H9 (cell line): ENCODE data around the gene NR1H4. TPM values are rescaled to one million over a fixed set of nuclear protein-coding genes. Genes with fewer than 3 reads are reported as not detected.

ENCODE experiments used
- DNase-seq: peaks from one replicate; pipeline ENCODE4 v3.0.0-alpha.2; 2017
- H2AFZ ChIP-seq: one replicate; pipeline ENCODE4 v1.6.1; 2013; ENCODE audit warnings: mild to moderate bottlenecking, low read length, control low read depth, moderate library complexity
- H2AK5ac ChIP-seq: 2 replicates; pipeline ENCODE4 v1.6.1; 2013; ENCODE audit warnings: low read length, control low read depth, mixed read lengths; ENCODE audit not compliant: insufficient read length
- H2BK120ac ChIP-seq: one replicate; pipeline ENCODE4 v1.6.1; 2013; ENCODE audit warnings: low read depth, mild to moderate bottlenecking, low read length, control low read depth, inconsistent platforms; ENCODE audit not compliant: poor library complexity, severe bottlenecking
- H2BK12ac ChIP-seq: 2 replicates; pipeline ENCODE4 v1.6.1; 2013; ENCODE audit warnings: low read length, control low read depth, mixed read lengths, low read depth; ENCODE audit not compliant: insufficient read length
- H2BK15ac ChIP-seq: 2 replicates; pipeline ENCODE4 v1.6.1; 2013; ENCODE audit warnings: low read depth, low read length, control low read depth
- H2BK20ac ChIP-seq: one replicate; pipeline ENCODE4 v1.6.1; 2013; ENCODE audit warnings: low read depth, mild to moderate bottlenecking, low read length, control low read depth, inconsistent platforms; ENCODE audit not compliant: poor library complexity, severe bottlenecking
- H2BK5ac ChIP-seq: 2 replicates; pipeline ENCODE4 v1.6.1; 2013; ENCODE audit warnings: low read length, control low read depth, mixed read lengths; ENCODE audit not compliant: insufficient read length
- H3K14ac ChIP-seq: 2 replicates; pipeline ENCODE4 v1.6.1; 2013; ENCODE audit warnings: low read length, control low read depth; ENCODE audit not compliant: insufficient read depth
- H3K18ac ChIP-seq: 2 replicates; pipeline ENCODE4 v1.6.1; 2013; ENCODE audit warnings: low read depth, mild to moderate bottlenecking, mixed read lengths, low read length, control low read depth; ENCODE audit not compliant: insufficient read length
- H3K23ac ChIP-seq: 2 replicates; pipeline ENCODE4 v1.6.1; 2013; ENCODE audit warnings: low read length, control low read depth, mixed read lengths, low read depth; ENCODE audit not compliant: insufficient read length
- H3K23me2 ChIP-seq: 2 replicates; pipeline ENCODE4 v1.6.1; 2013; ENCODE audit warnings: low read depth, mild to moderate bottlenecking, mixed read lengths, low read length, control low read depth; ENCODE audit not compliant: insufficient read length, poor library complexity, severe bottlenecking
- H3K27ac ChIP-seq: 2 replicates; pipeline ENCODE4 v1.5.1; 2013; ENCODE audit warnings: low read length, control low read depth, mixed read lengths, low read depth; ENCODE audit not compliant: insufficient read length
- H3K27me3 ChIP-seq: 2 replicates; pipeline ENCODE4 v1.6.1; 2013; ENCODE audit warnings: low read length, control low read depth, inconsistent platforms; ENCODE audit not compliant: insufficient read depth
- H3K4ac ChIP-seq: 2 replicates; pipeline ENCODE4 v1.6.1; 2013; ENCODE audit warnings: low read depth, mild to moderate bottlenecking, control low read depth, inconsistent platforms, low read length, moderate library complexity
- H3K4me1 ChIP-seq: 2 replicates; pipeline ENCODE4 v1.6.1; 2013; ENCODE audit warnings: low read length, control low read depth, inconsistent platforms; ENCODE audit not compliant: insufficient read depth
- H3K4me2 ChIP-seq: 2 replicates; pipeline ENCODE4 v1.6.1; 2013; ENCODE audit warnings: low read length, control low read depth, mixed read lengths; ENCODE audit not compliant: insufficient read length, insufficient read depth
- H3K56ac ChIP-seq: 2 replicates; pipeline ENCODE4 v1.6.1; 2013; ENCODE audit warnings: low read depth, mild to moderate bottlenecking, mixed read lengths, low read length, control low read depth; ENCODE audit not compliant: insufficient read length
- H3K79me1 ChIP-seq: 2 replicates; pipeline ENCODE4 v1.6.1; 2013; ENCODE audit warnings: low read depth, mild to moderate bottlenecking, moderate library complexity, low read length, control low read depth, inconsistent platforms; ENCODE audit not compliant: insufficient read depth, poor library complexity, severe bottlenecking
- H3K79me2 ChIP-seq: 2 replicates; pipeline ENCODE4 v1.6.1; 2013; ENCODE audit warnings: low read length, control low read depth, inconsistent platforms; ENCODE audit not compliant: insufficient read depth
- H3K9ac ChIP-seq: 2 replicates; pipeline ENCODE4 v1.6.1; 2013; ENCODE audit warnings: low read length, control low read depth, mixed read lengths; ENCODE audit not compliant: insufficient read length; ENCODE audit errors: extremely low read depth
- H3K9me3 ChIP-seq: one replicate; pipeline ENCODE4 v1.6.1; 2013; ENCODE audit warnings: low read depth, low read length, inconsistent platforms; ENCODE audit not compliant: control insufficient read depth
- H3T11ph ChIP-seq: one replicate; pipeline ENCODE4 v1.6.1; 2013; ENCODE audit warnings: mild to moderate bottlenecking, low read length, control low read depth, inconsistent platforms
- H4K20me1 ChIP-seq: one replicate; pipeline ENCODE4 v1.6.1; 2013; ENCODE audit not compliant: control insufficient read depth, insufficient read length, insufficient read depth
- H4K5ac ChIP-seq: 2 replicates; pipeline ENCODE4 v1.6.1; 2013; ENCODE audit warnings: low read depth, mild to moderate bottlenecking, mixed read lengths, low read length, control low read depth; ENCODE audit not compliant: insufficient read length
- H4K8ac ChIP-seq: replicated peaks from 2 replicates; pipeline ENCODE4 v1.6.1; 2013; ENCODE audit warnings: low read length, control low read depth, mixed read lengths, low read depth; ENCODE audit not compliant: insufficient read length
- H4K91ac ChIP-seq: 2 replicates; pipeline ENCODE4 v1.6.1; 2013; ENCODE audit warnings: low read depth, mild to moderate bottlenecking, moderate library complexity, mixed read lengths, low read length, control low read depth; ENCODE audit not compliant: insufficient read length
- H3K27ac Mint-ChIP-seq, 3 experiments: 2 replicates in 2 of 3; 3 replicates in 1 of 3; pipeline ENCODE4 v1.8.0; 2020 to 2021; ENCODE audit warnings: mixed read lengths in 3 of 3, mild to moderate bottlenecking in 1 of 3, moderate library complexity in 1 of 3
- H3K27me3 Mint-ChIP-seq: 2 replicates; pipeline ENCODE4 v1.8.0; 2021; ENCODE audit warnings: low read depth, mild to moderate bottlenecking, moderate library complexity, mixed read lengths
- H3K36me3 Mint-ChIP-seq, 3 experiments: 2 replicates in 2 of 3; 3 replicates in 1 of 3; pipeline ENCODE4 v1.8.0; 2020 to 2021; ENCODE audit warnings: low read depth in 3 of 3, mixed read lengths in 3 of 3; ENCODE audit not compliant: insufficient read depth in 1 of 3
- H3K4me1 Mint-ChIP-seq, 2 experiments: 2 replicates each; pipeline ENCODE4 v1.8.0; 2020; ENCODE audit warnings: mixed read lengths in 2 of 2
- H3K4me3 Mint-ChIP-seq, 2 experiments: 2 replicates in 1 of 2; 3 replicates in 1 of 2; pipeline ENCODE4 v1.8.0; 2020 to 2021; ENCODE audit warnings: mild to moderate bottlenecking in 2 of 2, mixed read lengths in 2 of 2, moderate library complexity in 1 of 2
- H3K9me3 Mint-ChIP-seq, 2 experiments: 2 replicates in 1 of 2; 3 replicates in 1 of 2; pipeline ENCODE4 v1.8.0; 2020; ENCODE audit warnings: mild to moderate bottlenecking in 2 of 2, mixed read lengths in 2 of 2, moderate library complexity in 1 of 2
- CTCF ChIP-seq: fragments of 200-600 bp; sonication (generic); conservative IDR thresholded peaks from 3 replicates; pipeline ENCODE4 v1.8.0; 2021; ENCODE audit warnings: antibody characterized with exemption, mild to moderate bottlenecking
- WGBS: extraction: QIAGEN DNeasy Blood & Tissue Kit; methylation state at CpG from one replicate; pipeline ENCODE4 v1.1.7; 2013; ENCODE audit warnings: missing lambda C conversion rate, low lambda C conversion rate, mixed read lengths; ENCODE audit not compliant: insufficient read length; ENCODE audit errors: extremely low coverage; 5-methylcytosine and 5-hydroxymethylcytosine counted together
- total RNA-seq: library from RNA; stranded (reverse); gene quantifications from 2 replicates; pipeline ENCODE4 v1.2.1, GENCODE V29; 2021

The NR1H4 gene
- total RNA-seq, 1 experiment from 2014 or later: not detected

- H3K79me1 ChIP-seq: no peaks in the 10 kb centered on the region
These were observed 36.4 kb upstream of the NR1H4 start for GRCh38 chr12:100437038-100437841.

More at GRCh38 chr12:100437038-100437841, 36.4 kb upstream of the NR1H4 start:
- no peaks in the 10 kb centered on the region for H3K79me2 ChIP-seq
- no peak overlapping the region for H3K9ac ChIP-seq
- no peak overlapping the region for H3K27ac ChIP-seq
- no peaks in the 10 kb centered on the region for H4K20me1 ChIP-seq
- H3K4ac ChIP-seq: no peak overlapping the region
- H3K9me3 ChIP-seq: no peaks in the 10 kb centered on the region
- DNase-seq: no peak
- H3K4me1 ChIP-seq: no peaks in the 10 kb centered on the region
- no peak overlapping the region for H2BK15ac ChIP-seq
- H3K56ac ChIP-seq: no peak overlapping the region
- Mint-ChIP-seq H3K9me3 (no peaks in the 10 kb centered on the region; a peak in 2 of 5 replicates), H3K36me3 (no peaks in the 10 kb centered on the region; a peak in 1 of 7 replicates), H3K4me1 (no peaks in the 10 kb centered on the region), H3K27ac (no peak overlapping the region), H3K27me3 (no peaks in the 10 kb centered on the region), H3K4me3 (no peak overlapping the region)
- no peak overlapping the region for H4K8ac ChIP-seq
- H2BK12ac ChIP-seq: no peak overlapping the region
- H3K23me2 ChIP-seq: no peaks in the 10 kb centered on the region
- H2AFZ ChIP-seq: no peak overlapping the region
- no peak overlapping the region for H3K18ac ChIP-seq
- H2BK5ac ChIP-seq: no peak overlapping the region
- H2BK120ac ChIP-seq: no peak overlapping the region
- WGBS: no CpG with 5 or more reads among the region's 6 CpGs
- H4K5ac ChIP-seq: no peak overlapping the region
- H4K91ac ChIP-seq: no peak overlapping the region
- no peak overlapping the region for H2BK20ac ChIP-seq
- H2AK5ac ChIP-seq: no peak overlapping the region
- H3T11ph ChIP-seq: no peak overlapping the region
- no peak overlapping the region for H3K14ac ChIP-seq
- H3K4me2 ChIP-seq: no peak overlapping the region
- H3K27me3 ChIP-seq: no peaks in the 10 kb centered on the region
- no peak for TF ChIP-seq CTCF
- no peak overlapping the region for H3K23ac ChIP-seq
